Measurements from ENCODE around the gene SGO2. TPM values are rescaled to one million over a fixed set of nuclear protein-coding genes. Genes with fewer than 3 reads are reported as not detected.

Gene SGO2
- total RNA-seq, 1 donor from 2014 or later, result 3.3 TPM

DNA sequence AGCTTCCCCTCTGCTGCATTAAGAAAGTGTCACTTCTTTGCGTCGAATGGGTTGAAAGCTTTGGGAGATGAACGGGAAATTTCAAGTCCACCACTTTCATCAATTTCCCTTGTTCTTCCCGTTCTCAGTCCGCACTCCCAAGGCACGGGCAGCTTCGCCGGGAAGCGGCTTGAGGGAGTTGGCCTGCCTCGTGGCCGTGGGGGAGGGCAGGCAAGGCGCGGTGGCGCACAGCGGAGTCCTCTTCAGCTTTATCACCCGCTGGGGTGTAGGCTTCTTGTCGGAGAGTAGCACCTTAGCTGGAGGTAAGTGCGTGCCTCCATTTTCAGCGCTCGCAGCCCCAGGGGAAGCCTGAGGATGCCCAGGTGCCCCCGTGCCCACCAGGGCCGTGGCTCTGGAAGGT is 36.0 kb upstream of the SGO2 start:
- intact Hi-C loops (cut with micrococcal nuclease), result no loop called here
- CTCF ChIA-PET, result no interaction called here
- Mint-ChIP-seq H3K27me3 (no peaks in the 10 kb centered on the region), H3K36me3 (ENCODE audit: low read depth) (peaks cover 58% of the 10 kb centered on the region), H3K4me3 (no peak overlapping the region), H3K4me1 (no peaks in the 10 kb centered on the region), H3K9me3 (no peaks in the 10 kb centered on the region), H3K27ac (no peak overlapping the region)
- POLR2A ChIA-PET, result no interaction called here
- TF ChIP-seq, protein P1, sequence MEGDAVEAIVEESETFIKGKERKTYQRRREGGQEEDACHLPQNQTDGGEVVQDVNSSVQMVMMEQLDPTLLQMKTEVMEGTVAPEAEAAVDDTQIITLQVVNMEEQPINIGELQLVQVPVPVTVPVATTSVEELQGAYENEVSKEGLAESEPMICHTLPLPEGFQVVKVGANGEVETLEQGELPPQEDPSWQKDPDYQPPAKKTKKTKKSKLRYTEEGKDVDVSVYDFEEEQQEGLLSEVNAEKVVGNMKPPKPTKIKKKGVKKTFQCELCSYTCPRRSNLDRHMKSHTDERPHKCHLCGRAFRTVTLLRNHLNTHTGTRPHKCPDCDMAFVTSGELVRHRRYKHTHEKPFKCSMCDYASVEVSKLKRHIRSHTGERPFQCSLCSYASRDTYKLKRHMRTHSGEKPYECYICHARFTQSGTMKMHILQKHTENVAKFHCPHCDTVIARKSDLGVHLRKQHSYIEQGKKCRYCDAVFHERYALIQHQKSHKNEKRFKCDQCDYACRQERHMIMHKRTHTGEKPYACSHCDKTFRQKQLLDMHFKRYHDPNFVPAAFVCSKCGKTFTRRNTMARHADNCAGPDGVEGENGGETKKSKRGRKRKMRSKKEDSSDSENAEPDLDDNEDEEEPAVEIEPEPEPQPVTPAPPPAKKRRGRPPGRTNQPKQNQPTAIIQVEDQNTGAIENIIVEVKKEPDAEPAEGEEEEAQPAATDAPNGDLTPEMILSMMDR (IDR thresholded peaks at IDR 0.05), result no peak
- DNase-seq, result no peak
- no peak for ATAC-seq (ENCODE audit: low read depth)

DNA sequence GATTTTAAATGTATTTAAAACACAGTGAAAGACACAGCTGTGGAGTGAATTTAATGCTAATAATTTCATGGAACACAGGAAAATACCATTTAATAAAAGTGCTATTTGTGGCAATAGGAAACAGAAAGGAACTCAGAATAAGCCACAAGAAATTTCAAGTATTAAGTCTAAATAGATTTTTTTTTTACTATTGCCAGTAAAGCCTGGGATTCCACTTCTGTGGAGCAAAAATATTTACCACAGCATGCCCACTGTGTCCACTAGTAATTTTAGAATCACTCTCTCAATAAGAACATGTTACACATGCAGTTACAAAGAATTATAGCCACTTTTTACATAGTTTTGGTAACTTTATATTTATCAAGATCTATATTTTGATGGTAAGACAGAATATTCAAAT is 33.4 kb upstream of the SGO2 start:
- no peak for ATAC-seq (ENCODE audit: low read depth)
- no peak for DNase-seq
- Mint-ChIP-seq H3K27me3 (no peaks in the 10 kb centered on the region), H3K9me3 (no peaks in the 10 kb centered on the region), H3K27ac (no peak overlapping the region), H3K4me1 (no peaks in the 10 kb centered on the region), H3K36me3 (ENCODE audit: low read depth) (peaks cover 79% of the 10 kb centered on the region), H3K4me3 (no peak overlapping the region)
- ChIA-PET POLR2A (no interaction called here), CTCF (no interaction called here)
- intact Hi-C loops (cut with micrococcal nuclease), result no loop called here
- TF ChIP-seq, protein P1 (IDR thresholded peaks at IDR 0.05), result no peak

DNA sequence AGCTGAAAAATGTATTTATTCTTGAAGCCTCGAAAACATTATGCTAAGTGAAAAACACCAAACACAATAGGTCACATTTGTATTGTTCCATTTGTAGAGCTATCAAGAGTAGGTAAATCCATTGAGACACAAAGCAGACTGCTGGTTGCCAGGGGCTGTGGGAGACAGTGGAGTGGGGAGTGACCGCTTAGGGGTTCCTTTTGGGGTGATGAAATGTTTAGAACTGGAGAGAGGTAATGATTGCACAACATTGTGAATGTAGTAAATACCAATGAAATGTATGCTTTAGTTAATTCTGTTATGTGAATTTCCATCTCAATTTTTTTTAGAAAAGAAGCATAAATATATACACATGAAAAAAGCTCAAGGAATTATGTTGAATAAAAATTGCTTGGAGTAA is 32.0 kb upstream of the SGO2 start:
- DNase-seq (no peak), ATAC-seq (ENCODE audit: low read depth) (no peak)
- Mint-ChIP-seq H3K27ac (no peak overlapping the region), H3K4me1 (no peaks in the 10 kb centered on the region), H3K36me3 (ENCODE audit: low read depth) (peaks cover 89% of the 10 kb centered on the region), H3K4me3 (no peak overlapping the region), H3K9me3 (no peaks in the 10 kb centered on the region), H3K27me3 (no peaks in the 10 kb centered on the region)
- ChIA-PET CTCF (no interaction called here), POLR2A (no interaction called here)
- TF ChIP-seq, protein P1 (IDR thresholded peaks at IDR 0.05), result no peak
- intact Hi-C loops (cut with micrococcal nuclease), result no loop called here

DNA sequence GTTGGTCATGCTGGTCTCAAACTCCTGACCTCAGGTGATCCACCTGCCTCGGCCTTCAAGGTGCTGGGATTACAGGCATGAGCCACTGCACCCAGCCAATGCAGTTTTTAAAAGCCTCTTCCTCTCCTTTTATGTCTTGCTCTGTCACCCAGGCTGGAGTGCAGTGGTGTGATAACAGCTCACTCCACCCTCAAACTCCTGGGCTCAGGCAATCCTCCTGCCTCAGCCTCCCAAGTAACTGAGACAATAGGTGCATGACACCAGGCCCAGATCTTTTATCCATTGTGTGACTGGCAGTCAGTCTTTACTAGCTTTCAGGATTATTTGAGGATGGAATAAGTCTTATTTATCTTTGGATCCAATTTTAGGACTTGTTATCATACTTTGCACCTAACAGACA is 29.3 kb upstream of the SGO2 start:
- intact Hi-C loops (cut with micrococcal nuclease), result no loop called here
- CTCF ChIA-PET, result no interaction called here
- POLR2A ChIA-PET, result no interaction called here

DNA sequence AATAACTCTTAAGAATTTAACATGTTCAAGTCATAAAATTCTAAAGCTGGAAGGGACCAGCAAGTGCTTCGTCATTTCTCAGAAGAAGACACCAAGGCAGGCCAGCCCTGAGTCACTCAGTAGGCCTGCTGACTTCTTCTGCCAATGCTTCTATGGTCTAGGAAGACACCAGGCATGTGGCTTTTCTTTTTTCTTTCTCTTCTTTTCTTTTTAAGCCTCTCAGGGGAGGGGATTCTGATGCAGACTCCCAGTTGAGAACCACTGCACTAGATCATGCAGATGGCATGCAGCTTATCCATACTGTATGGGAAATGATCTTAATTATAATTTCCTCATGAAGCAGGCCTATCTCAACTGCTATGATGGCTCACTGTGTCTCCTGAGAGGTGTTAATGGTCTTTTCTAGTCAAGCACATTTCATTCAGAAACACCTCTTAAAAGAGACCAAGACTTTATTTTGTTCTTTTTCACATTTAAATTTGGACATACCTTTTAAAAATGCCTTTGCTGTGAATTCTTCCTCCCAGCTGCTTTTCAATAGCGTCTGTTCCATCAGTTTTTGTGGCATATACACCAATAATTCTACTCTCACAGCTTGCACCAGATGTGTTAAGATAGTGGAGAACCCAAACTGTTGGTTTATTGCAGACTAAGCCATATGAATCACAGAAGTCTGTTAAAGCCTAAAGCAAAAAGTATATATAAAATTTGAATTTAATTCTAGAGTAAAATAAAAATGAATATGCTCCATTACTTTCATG is 27.4 kb upstream of the SGO2 start:
- H3K36me3 Mint-ChIP-seq (ENCODE audit: low read depth), result peaks cover 66% of the 10 kb centered on the region
- H3K4me3 Mint-ChIP-seq, result no peak overlapping the region
- no peak overlapping the region for H3K27ac Mint-ChIP-seq
- H3K4me1 Mint-ChIP-seq, result no peaks in the 10 kb centered on the region
- no peak for DNase-seq
- H3K9me3 Mint-ChIP-seq, result no peaks in the 10 kb centered on the region
- ATAC-seq (ENCODE audit: low read depth), result no peak
- H3K27me3 Mint-ChIP-seq, result no peaks in the 10 kb centered on the region
- CTCF ChIA-PET, result no interaction called here
- TF ChIP-seq, protein P1 (IDR thresholded peaks at IDR 0.05), result no peak
- POLR2A ChIA-PET, result no interaction called here
- intact Hi-C loops (cut with micrococcal nuclease), result no loop called here

More for the DNA sequence above, 29.3 kb upstream of the SGO2 start:
- Mint-ChIP-seq H3K4me3 (no peak overlapping the region), H3K27ac (no peak overlapping the region), H3K9me3 (no peaks in the 10 kb centered on the region), H3K36me3 (ENCODE audit: low read depth) (peaks cover 70% of the 10 kb centered on the region), H3K27me3 (no peaks in the 10 kb centered on the region), H3K4me1 (no peaks in the 10 kb centered on the region)
- no peak for DNase-seq
- ATAC-seq (ENCODE audit: low read depth), result no peak
- TF ChIP-seq, protein P1 (IDR thresholded peaks at IDR 0.05), result no peak
